ENCODE data around the gene ZFP64.

GRCh38 chr20:52166150-52166549 lies 25.4 kb downstream of the ZFP64 start:
- TF ChIP-seq, protein P1, sequence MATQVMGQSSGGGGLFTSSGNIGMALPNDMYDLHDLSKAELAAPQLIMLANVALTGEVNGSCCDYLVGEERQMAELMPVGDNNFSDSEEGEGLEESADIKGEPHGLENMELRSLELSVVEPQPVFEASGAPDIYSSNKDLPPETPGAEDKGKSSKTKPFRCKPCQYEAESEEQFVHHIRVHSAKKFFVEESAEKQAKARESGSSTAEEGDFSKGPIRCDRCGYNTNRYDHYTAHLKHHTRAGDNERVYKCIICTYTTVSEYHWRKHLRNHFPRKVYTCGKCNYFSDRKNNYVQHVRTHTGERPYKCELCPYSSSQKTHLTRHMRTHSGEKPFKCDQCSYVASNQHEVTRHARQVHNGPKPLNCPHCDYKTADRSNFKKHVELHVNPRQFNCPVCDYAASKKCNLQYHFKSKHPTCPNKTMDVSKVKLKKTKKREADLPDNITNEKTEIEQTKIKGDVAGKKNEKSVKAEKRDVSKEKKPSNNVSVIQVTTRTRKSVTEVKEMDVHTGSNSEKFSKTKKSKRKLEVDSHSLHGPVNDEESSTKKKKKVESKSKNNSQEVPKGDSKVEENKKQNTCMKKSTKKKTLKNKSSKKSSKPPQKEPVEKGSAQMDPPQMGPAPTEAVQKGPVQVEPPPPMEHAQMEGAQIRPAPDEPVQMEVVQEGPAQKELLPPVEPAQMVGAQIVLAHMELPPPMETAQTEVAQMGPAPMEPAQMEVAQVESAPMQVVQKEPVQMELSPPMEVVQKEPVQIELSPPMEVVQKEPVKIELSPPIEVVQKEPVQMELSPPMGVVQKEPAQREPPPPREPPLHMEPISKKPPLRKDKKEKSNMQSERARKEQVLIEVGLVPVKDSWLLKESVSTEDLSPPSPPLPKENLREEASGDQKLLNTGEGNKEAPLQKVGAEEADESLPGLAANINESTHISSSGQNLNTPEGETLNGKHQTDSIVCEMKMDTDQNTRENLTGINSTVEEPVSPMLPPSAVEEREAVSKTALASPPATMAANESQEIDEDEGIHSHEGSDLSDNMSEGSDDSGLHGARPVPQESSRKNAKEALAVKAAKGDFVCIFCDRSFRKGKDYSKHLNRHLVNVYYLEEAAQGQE (IDR thresholded peaks at IDR 0.05; ENCODE audit: insufficient read depth in 1 of 2, low read depth in 2 of 2, low read length in 1 of 2) = no peak
- no peak for TF ChIP-seq CTCF (IDR thresholded peaks at IDR 0.05)
- TF ChIP-seq POLR2AphosphoS5 (IDR thresholded peaks at IDR 0.05; ENCODE audit: low read depth, low read length) = no peak
- no peak for TF ChIP-seq TCF7L2 (IDR thresholded peaks at IDR 0.05; ENCODE audit: low read depth, low read length)
- no peak for TF ChIP-seq SIN3A (IDR thresholded peaks at IDR 0.05; ENCODE audit: borderline replicate concordance, insufficient read depth, low read depth, low read length)
